Tibial nerve (tissue), 4 donors: ENCODE results near the gene PLEKHA7. TPM values are rescaled to one million over a fixed set of nuclear protein-coding genes. Genes with fewer than 3 reads are reported as not detected.

ENCODE experiments used
- DNase-seq, 2 donors: peaks; one replicate each; pipeline ENCODE4 v3.0.0-alpha.2; 2019; ENCODE audit warnings: low spot score in 2 of 2
- H3K27ac ChIP-seq, 4 donors: fragments of 200-600 bp; sonication (generic) in 3 of 4; one replicate each; pipeline ENCODE4 v1.5.1; 2017 to 2019; ENCODE audit warnings: mild to moderate bottlenecking in 1 of 4
- H3K27me3 ChIP-seq, 2 donors: fragments of 200-600 bp; sonication (generic) in 1 of 2; one replicate each; pipeline versions ENCODE4 v1.5.1 to v1.6.0; 2017 to 2019
- H3K36me3 ChIP-seq, 3 donors: fragments of 200-600 bp; sonication (generic); one replicate each; pipeline ENCODE4 v1.5.1; 2018 to 2019
- H3K4me1 ChIP-seq, 4 donors: fragments of 200-600 bp; sonication (generic) in 3 of 4; one replicate each; pipeline ENCODE4 v1.5.1; 2017 to 2019
- H3K4me3 ChIP-seq, 4 donors: fragments of 200-600 bp; sonication (generic) in 3 of 4; one replicate each; pipeline ENCODE4 v1.5.1; 2017 to 2019; ENCODE audit warnings: mild to moderate bottlenecking in 1 of 4, moderate library complexity in 1 of 4
- H3K9me3 ChIP-seq, 4 donors: fragments of 200-600 bp; sonication (generic) in 3 of 4; one replicate each; pipeline ENCODE4 v1.5.1; 2017 to 2019
- CTCF ChIP-seq, 5 experiments: fragments of 200-600 bp in 3 of 5; fragments of 450-650 bp in 2 of 5; sonication (generic) in 3 of 5; IDR thresholded peaks; one replicate each; pipeline ENCODE4 v1.5.1; 2016 to 2019; ENCODE audit warnings: antibody characterized with exemption in 5 of 5, mild to moderate bottlenecking in 3 of 5, moderate library complexity in 2 of 5
- EP300 ChIP-seq, 2 donors: sonication (generic); formaldehyde crosslinking; IDR thresholded peaks; one replicate each; pipeline ENCODE4 v1.6.1; 2017; ENCODE audit warnings: antibody characterized with exemption in 2 of 2, mild to moderate bottlenecking in 1 of 2
- POLR2A ChIP-seq, 2 donors: fragments of 450-650 bp; IDR thresholded peaks; one replicate each; pipeline ENCODE4 v1.6.1; 2017; ENCODE audit warnings: antibody characterized with exemption in 2 of 2, mild to moderate bottlenecking in 2 of 2, moderate library complexity in 2 of 2
- WGBS, 2 donors: methylation state at CpG; one replicate each; pipeline ENCODE4 v1.1.5; 2018; 5-methylcytosine and 5-hydroxymethylcytosine counted together
- total RNA-seq, 4 donors: library from RNA; depleted of rRNA; stranded (reverse); fragments of >200 nt; gene quantifications; one replicate each; pipeline ENCODE4 v1.1.0, GENCODE V29; 2016

The PLEKHA7 gene
- total RNA-seq, 4 donors from 2014 or later = 41.6 to 56.7 (median 50.1) TPM

DNA sequence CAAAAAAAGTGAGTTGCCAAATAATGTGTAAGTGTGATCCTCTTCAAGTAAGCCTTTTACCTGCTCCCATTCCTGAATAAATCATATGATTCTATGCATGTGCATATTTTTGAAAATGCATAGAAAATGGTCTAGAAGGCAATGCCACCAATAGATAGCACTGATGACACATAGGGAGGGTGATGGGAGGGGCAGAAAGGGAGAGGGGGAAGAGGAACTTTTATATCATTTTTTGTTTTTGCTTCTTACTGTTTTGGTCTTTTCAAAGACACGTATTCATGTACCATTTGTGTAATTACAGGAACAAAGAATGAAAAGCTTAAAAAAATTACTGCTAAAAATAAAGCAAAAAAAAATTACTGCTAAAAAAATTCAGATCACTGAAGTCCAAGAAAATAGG is 215.0 kb downstream of the PLEKHA7 start:
- Histone ChIP-seq H3K27ac (peak overlapping the region in 2 of 4 donors; percentile 69 to 78), H3K36me3 (peaks cover 0 to 32% (median 0%) of the 10 kb centered on the region in 3 donors), H3K4me3 (no peak overlapping the region), H3K9me3 (no peaks in the 10 kb centered on the region), H3K27me3 (no peaks in the 10 kb centered on the region), H3K4me1 (peaks cover 0 to 9% (median 5%) of the 10 kb centered on the region in 4 donors)
- WGBS, 2 donors = 50 to 54% methylated on average over 1 of the region's 1 CpG
- no peak for DNase-seq
- TF ChIP-seq EP300 (IDR thresholded peaks at IDR 0.05) (no peak), POLR2A (IDR thresholded peaks at IDR 0.05) (no peak), CTCF (IDR thresholded peaks at IDR 0.05) (no peak)

DNA sequence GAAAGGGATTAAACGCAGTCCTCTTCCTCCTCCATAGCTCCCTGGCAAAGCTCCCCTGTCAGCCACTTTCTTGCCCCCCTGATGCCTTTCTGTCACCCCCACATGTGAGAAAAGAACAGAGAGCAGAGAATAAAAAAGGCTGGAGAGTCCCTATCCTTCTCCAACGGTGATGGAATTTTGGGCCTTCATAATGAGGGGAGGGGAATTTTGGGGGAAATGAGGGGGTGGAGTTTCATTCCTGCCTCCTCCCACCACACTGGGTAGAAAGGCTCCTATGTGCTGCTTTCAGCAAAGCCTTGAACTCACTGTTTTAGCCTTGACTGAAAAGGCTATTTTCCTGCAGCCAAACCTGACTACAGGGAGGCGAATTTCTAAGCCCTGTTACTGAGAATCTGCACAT is 216.4 kb downstream of the PLEKHA7 start:
- 51% methylated on average over 3 of the region's 3 CpGs for WGBS, 2 donors
- no peaks in the 10 kb centered on the region for H3K27me3 ChIP-seq
- no peak for DNase-seq
- peaks cover 0 to 42% (median 0%) of the 10 kb centered on the region in 3 donors for H3K36me3 ChIP-seq
- no peak for TF ChIP-seq CTCF (IDR thresholded peaks at IDR 0.05)
- TF ChIP-seq POLR2A (IDR thresholded peaks at IDR 0.05) = no peak
- TF ChIP-seq EP300 (IDR thresholded peaks at IDR 0.05) = no peak
- no peaks in the 10 kb centered on the region for H3K9me3 ChIP-seq
- H3K4me1 ChIP-seq = peaks cover 0 to 12% (median 0%) of the 10 kb centered on the region in 4 donors
- H3K4me3 ChIP-seq = no peak overlapping the region
- peak overlapping the region in 3 of 4 donors; percentile 51 to 78 (median 69) for H3K27ac ChIP-seq

DNA sequence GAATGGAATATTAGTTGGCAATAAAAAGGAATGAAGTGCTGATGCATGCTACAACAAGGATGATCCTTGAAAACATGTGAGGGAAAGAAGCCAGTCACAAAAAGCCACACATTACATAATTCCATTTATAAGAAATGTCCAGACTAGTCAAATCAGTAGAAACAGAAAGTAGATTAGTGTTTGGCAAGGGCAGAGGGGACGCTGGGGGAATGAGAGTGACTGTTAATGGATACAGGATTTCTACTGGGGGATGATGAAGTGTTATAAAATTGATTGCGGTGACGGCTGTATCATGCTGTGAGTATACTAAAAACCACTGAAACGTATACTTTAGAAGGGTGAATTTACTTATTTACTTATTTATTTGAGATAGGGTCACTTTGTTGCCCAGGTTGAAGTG is 217.9 kb downstream of the PLEKHA7 start:
- DNase-seq = no peak
- TF ChIP-seq EP300 (IDR thresholded peaks at IDR 0.05) (no peak), CTCF (IDR thresholded peaks at IDR 0.05) (no peak), POLR2A (IDR thresholded peaks at IDR 0.05) (no peak)
- WGBS, 2 donors = 83 to 89% methylated on average over 4 of the region's 4 CpGs
- H3K27me3 ChIP-seq = no peaks in the 10 kb centered on the region
- H3K4me1 ChIP-seq = peaks cover 0 to 27% (median 3%) of the 10 kb centered on the region in 4 donors
- H3K27ac ChIP-seq = peak overlapping the region in 1 of 4 donors; percentile 83
- H3K4me3 ChIP-seq = no peak overlapping the region
- H3K9me3 ChIP-seq = no peaks in the 10 kb centered on the region
- H3K36me3 ChIP-seq = peaks cover 0 to 28% (median 0%) of the 10 kb centered on the region in 3 donors

- TF ChIP-seq EP300 (IDR thresholded peaks at IDR 0.05) = peak in 1 of 2 donors; percentile 15
- no peak for TF ChIP-seq CTCF (IDR thresholded peaks at IDR 0.05)
- no peak for TF ChIP-seq POLR2A (IDR thresholded peaks at IDR 0.05)
- H3K9me3 ChIP-seq = no peaks in the 10 kb centered on the region
- H3K27ac ChIP-seq = peak overlapping the region; percentile 30 to 83 (median 64)
- peaks cover 0 to 37% (median 6%) of the 10 kb centered on the region in 4 donors for H3K4me1 ChIP-seq
- 79 to 81% methylated on average over 8 of the region's 8 CpGs for WGBS, 2 donors
- H3K36me3 ChIP-seq = peaks cover 0 to 30% (median 0%) of the 10 kb centered on the region in 3 donors
- no peaks in the 10 kb centered on the region for H3K27me3 ChIP-seq
- H3K4me3 ChIP-seq = no peak overlapping the region
- no peak for DNase-seq
These were observed 219.1 kb downstream of the PLEKHA7 start for GRCh38 chr11:16795146-16795545.

GRCh38 chr11:16794047-16794818 is 220.0 kb downstream of the PLEKHA7 start:
- H3K4me3 ChIP-seq = no peak overlapping the region
- 69 to 72% methylated on average over 17 of the region's 17 CpGs for WGBS, 2 donors
- H3K36me3 ChIP-seq = peaks cover 0 to 39% (median 0%) of the 10 kb centered on the region in 3 donors
- H3K9me3 ChIP-seq = no peaks in the 10 kb centered on the region
- H3K27me3 ChIP-seq = no peaks in the 10 kb centered on the region
- peak overlapping the region in 3 of 4 donors; percentile 30 to 83 (median 83) for H3K27ac ChIP-seq
- TF ChIP-seq EP300 (IDR thresholded peaks at IDR 0.05) = no peak
- DNase-seq = no peak
- H3K4me1 ChIP-seq = peaks cover 0 to 37% (median 6%) of the 10 kb centered on the region in 4 donors
